Fibroblast of villous mesenchyme (primary cell): ENCODE measurements around the gene EXT2. TPM values are rescaled to one million over a fixed set of nuclear protein-coding genes. Genes with fewer than 3 reads are reported as not detected.

Experiments used
- DNase-seq: peaks from one replicate; pipeline ENCODE4 v3.0.0-alpha.2; 2010; ENCODE audit warnings: low read depth
- H3K4me3 ChIP-seq: 2 replicates; pipeline ENCODE4 v1.5.1; 2011; ENCODE audit warnings: low read depth, mild to moderate bottlenecking, low read length
- total RNA-seq: library from RNA; depleted of rRNA; stranded (reverse); fragments of >200 nt; gene quantifications from 2 replicates; pipeline ENCODE4 v1.2.3, GENCODE V29; 2012
- TF ChIP-seq, protein P1 (sequence below): IDR thresholded peaks from 2 replicates; pipeline ENCODE4 v1.5.1; 2012; ENCODE audit warnings: low read depth, mild to moderate bottlenecking, low read length; ENCODE audit not compliant: insufficient read depth

EXT2 gene
- total RNA-seq, 1 donor, result 161 TPM

DNA sequence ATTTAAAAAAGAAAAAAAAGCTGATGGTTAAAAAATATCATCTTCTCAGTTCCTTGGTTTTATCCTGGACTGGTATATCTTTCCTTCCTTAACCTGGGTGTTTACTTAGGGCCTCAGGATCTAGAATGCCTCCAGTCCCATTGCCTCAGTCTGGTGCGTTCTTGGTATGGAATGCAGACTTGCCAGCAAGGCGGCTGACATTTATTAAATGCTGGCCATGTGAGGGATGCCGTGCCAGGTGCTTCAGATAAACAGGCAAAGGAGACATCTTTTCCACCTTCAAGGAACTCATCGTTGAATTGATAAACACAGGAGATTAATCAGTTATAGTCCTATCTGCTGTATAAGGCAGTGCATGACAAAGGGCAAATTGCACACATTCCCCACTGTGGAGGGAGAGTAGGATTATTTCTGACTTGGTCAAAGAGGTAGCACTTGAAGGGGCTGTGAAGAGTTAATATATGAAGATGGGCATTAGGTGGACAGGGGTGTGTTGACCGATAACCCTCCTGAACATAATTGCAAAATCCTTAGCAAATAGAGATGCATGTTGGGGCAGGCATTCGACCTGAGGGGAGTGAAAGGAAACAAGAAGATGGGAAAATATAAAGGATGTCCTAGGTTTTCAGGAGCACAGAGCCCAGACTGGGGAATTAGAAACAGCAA is 160.1 kb downstream of the EXT2 start:
- DNase-seq, result no peak
- TF ChIP-seq, protein P1, sequence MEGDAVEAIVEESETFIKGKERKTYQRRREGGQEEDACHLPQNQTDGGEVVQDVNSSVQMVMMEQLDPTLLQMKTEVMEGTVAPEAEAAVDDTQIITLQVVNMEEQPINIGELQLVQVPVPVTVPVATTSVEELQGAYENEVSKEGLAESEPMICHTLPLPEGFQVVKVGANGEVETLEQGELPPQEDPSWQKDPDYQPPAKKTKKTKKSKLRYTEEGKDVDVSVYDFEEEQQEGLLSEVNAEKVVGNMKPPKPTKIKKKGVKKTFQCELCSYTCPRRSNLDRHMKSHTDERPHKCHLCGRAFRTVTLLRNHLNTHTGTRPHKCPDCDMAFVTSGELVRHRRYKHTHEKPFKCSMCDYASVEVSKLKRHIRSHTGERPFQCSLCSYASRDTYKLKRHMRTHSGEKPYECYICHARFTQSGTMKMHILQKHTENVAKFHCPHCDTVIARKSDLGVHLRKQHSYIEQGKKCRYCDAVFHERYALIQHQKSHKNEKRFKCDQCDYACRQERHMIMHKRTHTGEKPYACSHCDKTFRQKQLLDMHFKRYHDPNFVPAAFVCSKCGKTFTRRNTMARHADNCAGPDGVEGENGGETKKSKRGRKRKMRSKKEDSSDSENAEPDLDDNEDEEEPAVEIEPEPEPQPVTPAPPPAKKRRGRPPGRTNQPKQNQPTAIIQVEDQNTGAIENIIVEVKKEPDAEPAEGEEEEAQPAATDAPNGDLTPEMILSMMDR, result no peak
- no peak overlapping the region for H3K4me3 ChIP-seq

DNA sequence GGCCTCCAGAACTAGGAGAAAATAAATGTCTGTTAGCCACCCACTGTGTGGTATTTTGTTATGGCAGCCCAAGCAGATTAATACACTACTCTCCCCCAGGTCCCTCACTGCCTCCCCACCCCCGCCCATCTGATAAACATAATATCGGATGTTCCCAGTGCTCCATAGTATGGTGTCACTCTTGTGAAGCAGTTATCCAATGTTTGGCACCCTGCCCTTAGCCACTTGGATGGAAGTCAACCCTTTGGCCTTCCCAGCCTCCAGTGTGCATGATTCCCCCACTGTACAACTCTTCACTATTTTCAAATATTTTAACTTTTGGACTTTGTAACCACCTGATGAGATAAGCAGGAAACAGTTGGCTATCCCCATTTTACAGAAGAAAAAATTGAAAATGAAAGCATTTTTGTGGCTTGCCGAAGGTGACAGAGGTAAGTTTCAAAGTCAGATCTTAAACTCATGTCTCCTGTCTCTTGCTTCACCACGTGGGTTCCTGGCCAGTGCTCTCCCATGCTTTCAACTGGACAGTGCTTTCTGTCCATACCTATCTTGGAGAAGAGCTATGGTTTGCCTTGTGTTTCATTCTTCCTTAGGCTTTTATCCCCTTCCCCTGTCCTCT is 161.3 kb downstream of the EXT2 start:
- no peak for DNase-seq
- H3K4me3 ChIP-seq, result no peak overlapping the region
- TF ChIP-seq, protein P1, result no peak

DNA sequence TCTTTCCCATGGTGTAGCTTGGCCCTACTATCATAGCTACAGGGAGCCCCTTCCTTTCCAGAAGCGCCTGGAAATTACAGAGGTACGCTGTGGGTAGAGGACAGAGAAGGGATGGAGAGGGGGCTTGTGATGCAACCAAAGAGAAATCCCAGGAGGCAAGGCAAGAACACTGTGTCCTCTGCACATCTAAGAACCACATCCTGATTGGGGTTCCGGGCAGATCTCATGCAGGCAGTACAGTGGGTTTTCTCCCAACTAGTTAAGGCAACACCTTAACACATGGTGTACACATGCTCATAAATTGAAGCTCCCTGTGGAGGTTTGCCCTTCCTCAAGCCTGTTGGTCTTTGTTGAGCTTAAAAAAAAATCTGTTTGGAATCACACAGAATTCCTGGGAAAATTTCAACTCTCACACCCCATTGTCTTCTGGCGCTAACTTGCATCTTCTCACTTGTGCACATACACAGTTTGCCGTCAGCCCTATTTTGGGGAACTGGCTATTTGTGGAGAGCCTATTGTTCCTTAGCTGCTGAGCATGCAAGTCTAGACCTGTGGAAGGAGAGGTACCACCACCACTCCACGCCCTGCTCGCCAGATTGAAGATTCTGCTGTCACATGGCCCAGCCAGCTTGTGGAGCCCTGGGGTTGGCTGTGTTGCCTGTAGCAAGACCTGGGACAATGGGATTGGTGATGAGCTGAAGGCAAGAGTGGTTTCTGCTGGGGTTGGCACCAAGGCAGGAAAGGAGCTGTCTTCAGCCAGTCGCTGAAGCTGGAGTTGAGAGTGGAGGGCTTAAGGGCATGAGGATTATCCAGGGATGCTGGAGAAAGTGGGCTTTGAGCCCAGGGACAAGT is 162.1 kb downstream of the EXT2 start:
- DNase-seq, result no peak
- TF ChIP-seq, protein P1, result no peak

DNA sequence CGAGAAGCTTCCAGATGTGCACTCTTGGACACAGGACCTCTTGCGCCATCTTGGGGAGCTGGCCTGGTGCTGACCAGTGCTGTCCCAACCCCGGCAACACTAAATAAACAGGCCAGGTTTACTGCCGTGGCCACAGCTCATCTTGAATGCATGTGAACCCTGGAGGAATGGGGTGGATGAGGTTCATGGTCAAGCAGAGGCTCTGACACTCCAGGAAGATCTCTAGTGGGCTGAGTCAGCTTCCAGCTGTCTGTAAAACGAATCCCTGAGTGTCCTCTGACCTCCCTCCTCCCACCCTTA is 162.7 kb downstream of the EXT2 start:
- DNase-seq, result peak; percentile 50
- TF ChIP-seq, protein P1, result no peak
- H3K4me3 ChIP-seq, result no peak overlapping the region

More for the DNA sequence above, 162.1 kb downstream of the EXT2 start:
- H3K4me3 ChIP-seq, result no peak overlapping the region

DNA sequence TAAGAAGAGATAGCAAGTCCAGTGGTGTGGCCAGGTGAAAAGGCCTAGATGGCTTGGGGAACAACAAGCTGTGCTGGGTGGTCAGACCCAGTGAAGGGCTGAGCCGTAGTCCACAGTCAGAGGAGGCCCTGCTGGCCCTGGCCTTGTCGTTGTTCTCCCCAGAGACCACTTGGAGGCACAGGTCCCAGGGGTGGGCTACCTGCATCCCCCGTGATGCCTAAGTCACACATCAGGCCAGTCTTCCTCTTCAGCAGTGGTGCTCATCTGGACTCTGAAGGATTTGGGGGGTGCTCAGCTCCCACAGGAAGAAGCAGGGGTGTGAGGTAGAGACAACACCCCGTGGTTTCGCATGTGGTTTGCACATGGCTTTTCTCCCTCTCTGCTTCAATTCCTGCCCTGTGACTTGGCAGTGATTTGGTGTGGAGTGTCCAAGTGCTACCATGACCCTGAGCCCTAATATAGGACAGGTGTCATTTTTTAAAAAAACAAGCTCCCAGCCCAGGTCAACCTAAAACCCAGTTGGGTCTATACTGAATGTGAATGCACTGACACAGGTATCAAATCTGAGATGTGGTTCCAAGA is 163.5 kb downstream of the EXT2 start:
- TF ChIP-seq, protein P1, result no peak
- H3K4me3 ChIP-seq, result no peak overlapping the region
- DNase-seq, result no peak

DNA sequence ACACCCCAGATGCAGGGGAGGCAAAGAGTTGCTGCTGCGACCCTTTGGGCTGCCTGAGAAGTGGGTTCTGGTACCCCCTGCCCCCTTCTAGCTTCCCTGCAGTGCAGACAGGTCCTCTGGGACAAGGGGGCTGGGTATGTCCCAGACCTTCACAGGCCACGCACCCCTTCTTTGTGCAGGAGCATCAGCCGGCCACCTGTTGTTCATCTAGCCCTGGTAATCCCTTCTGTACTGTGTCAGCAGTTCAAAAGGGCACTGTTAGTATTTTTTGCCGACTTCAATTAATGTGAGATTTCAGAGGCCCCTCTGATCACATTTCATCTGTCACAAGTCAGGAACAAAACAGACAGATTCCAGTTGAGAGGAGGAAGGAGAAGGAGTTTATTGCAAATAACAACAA is 164.6 kb downstream of the EXT2 start:
- H3K4me3 ChIP-seq, result no peak overlapping the region
- TF ChIP-seq, protein P1, result no peak
- DNase-seq, result no peak
